Aorta (tissue), 5 donors: Measurements from ENCODE around the gene KPNB1. TPM values are rescaled to one million over a fixed set of nuclear protein-coding genes. Genes with fewer than 3 reads are reported as not detected.

Experiments
- ATAC-seq: fragments of 200-7000 bp; cut with Tn5 transposase; one replicate; pipeline ENCODE4 v1.9.1; 2022; ENCODE audit warnings: moderate library complexity; ENCODE audit not compliant: low FRiP score
- DNase-seq, 2 donors: peaks; one replicate each; pipeline ENCODE4 v3.0.0-alpha.2; 2020
- H3K27ac ChIP-seq, 2 donors: one replicate each; pipeline ENCODE4 v1.5.1; 2013; ENCODE audit warnings: low read length in 2 of 2, mild to moderate bottlenecking in 2 of 2, moderate library complexity in 2 of 2, control low read depth in 1 of 2, inconsistent platforms in 1 of 2, low read depth in 1 of 2
- H3K27me3 ChIP-seq, 2 donors: one replicate each; pipeline ENCODE4 v1.6.1; 2013; ENCODE audit warnings: control low read depth in 1 of 2, low read length in 1 of 2, mild to moderate bottlenecking in 1 of 2, moderate library complexity in 1 of 2; ENCODE audit not compliant: insufficient read depth in 2 of 2, control insufficient read depth in 1 of 2
- H3K36me3 ChIP-seq, 2 donors: one replicate each; pipeline ENCODE4 v1.6.1; 2013; ENCODE audit warnings: control low read depth in 1 of 2, low read length in 1 of 2, mild to moderate bottlenecking in 1 of 2; ENCODE audit not compliant: insufficient read depth in 2 of 2, control insufficient read depth in 1 of 2
- H3K4me1 ChIP-seq, 2 donors: one replicate each; pipeline ENCODE4 v1.6.1; 2013; ENCODE audit warnings: low read length in 2 of 2, control low read depth in 1 of 2, mild to moderate bottlenecking in 1 of 2, moderate library complexity in 1 of 2; ENCODE audit not compliant: insufficient read depth in 2 of 2, control insufficient read depth in 1 of 2
- H3K4me3 ChIP-seq, 2 donors: one replicate each; pipeline ENCODE4 v1.5.1; 2013; ENCODE audit warnings: low read length in 2 of 2, control low read depth in 1 of 2, mild to moderate bottlenecking in 1 of 2
- H3K9me3 ChIP-seq: one replicate; pipeline ENCODE4 v1.6.1; 2013; ENCODE audit warnings: mild to moderate bottlenecking, low read length; ENCODE audit not compliant: control insufficient read depth
- WGBS, 2 donors: extraction: QIAGEN DNeasy Blood & Tissue Kit; methylation state at CpG; one replicate each; pipeline ENCODE4 v1.1.7; 2013; 5-methylcytosine and 5-hydroxymethylcytosine counted together
- intact Hi-C, 2 donors: fragments of 100-400 bp; cut with DNase I; formaldehyde crosslinking; loops; one replicate each; pipeline versions ENCODE4 v1.14.2 to v1.15.0; 2022
- polyA plus RNA-seq, 2 donors: library from polyadenylated mRNA; stranded (reverse); fragments of 200-250 nt; gene quantifications; one replicate each; pipeline ENCODE4 v1.2.3, GENCODE V29; 2013
- total RNA-seq, 2 donors: library from RNA; stranded (reverse); fragmentation: NEBNext Ultra II Directional; extraction: Animal tissue kit (Norgen Biotek cat#: 25700); gene quantifications; one replicate each; pipeline ENCODE4 v1.2.1, GENCODE V29; 2021
- donor health status: healthy with polysubstance abuse.
- donor health status: Bipolar disorder and iron deficiency.
- donor health status: DM: no; HTN: no; CAD: no.
- donor health status: DM: no; HTN: no; CAD: no.
- donor health status: DM: yes; HTN: yes; CAD: no.

KPNB1 gene
- total and polyA plus RNA-seq, 4 donors, result 39.4 to 202 (median 115) TPM

DNA sequence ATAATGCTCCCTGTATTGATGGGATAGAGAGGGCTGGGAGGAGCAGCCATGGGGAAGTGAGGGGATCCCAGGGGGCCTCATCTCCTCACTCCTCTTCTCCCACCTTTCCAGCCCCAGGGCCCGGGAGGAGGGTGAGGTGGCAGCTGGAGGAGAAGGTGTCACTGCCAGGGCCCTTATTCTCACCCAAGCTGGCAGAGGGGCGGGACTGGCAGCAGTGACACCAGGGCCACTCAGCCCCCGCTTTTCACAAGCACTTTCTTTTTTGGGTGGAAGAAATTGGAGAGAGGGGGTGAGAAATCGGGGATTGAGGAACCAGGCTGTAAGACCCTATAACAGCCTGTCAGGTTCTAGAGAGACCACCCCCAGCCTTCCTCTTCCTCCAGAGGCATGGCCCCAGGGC lies 81.0 kb downstream of the KPNB1 start:
- H3K36me3 ChIP-seq, result no peaks in the 10 kb centered on the region
- intact Hi-C loops, result no loop called here
- no peak for ATAC-seq
- H3K27ac ChIP-seq, result no peak overlapping the region
- no peaks in the 10 kb centered on the region for H3K4me1 ChIP-seq
- peaks cover 0 to 1% of the 10 kb centered on the region in 2 donors for H3K27me3 ChIP-seq
- 89 to 91% methylated on average over 4 of the region's 4 CpGs for WGBS, 2 donors
- H3K9me3 ChIP-seq, result no peaks in the 10 kb centered on the region
- DNase-seq, result peak; percentile 27 to 57
- no peak overlapping the region for H3K4me3 ChIP-seq

DNA sequence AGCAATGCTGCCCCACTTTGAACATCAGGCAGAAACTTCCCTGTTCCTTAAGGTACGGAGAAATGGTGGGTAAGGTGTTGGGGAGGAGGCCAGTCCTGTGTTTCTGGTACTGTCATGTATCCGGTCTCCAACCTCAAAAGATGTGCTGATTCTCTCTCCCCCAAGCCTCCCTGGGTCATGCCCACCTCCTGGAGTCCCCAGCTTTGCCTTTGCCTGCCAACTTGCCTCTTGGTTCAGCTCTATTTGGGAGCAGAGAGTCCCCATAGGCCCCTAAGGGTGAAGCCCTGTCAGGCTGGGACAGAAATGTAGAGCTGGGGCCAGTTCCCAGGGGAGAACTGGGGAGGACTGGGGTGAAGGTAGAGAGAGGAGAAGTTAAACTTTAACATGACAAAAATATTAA lies 81.7 kb downstream of the KPNB1 start:
- Histone ChIP-seq H3K9me3 (no peaks in the 10 kb centered on the region), H3K27ac (no peak overlapping the region), H3K4me1 (no peaks in the 10 kb centered on the region), H3K4me3 (no peak overlapping the region), H3K27me3 (peaks cover 0 to 1% of the 10 kb centered on the region in 2 donors), H3K36me3 (no peaks in the 10 kb centered on the region)
- intact Hi-C loops, result no loop called here
- 81 to 84% methylated on average over 2 of the region's 2 CpGs for WGBS, 2 donors
- peak; percentile 6 to 15 for DNase-seq
- no peak for ATAC-seq

DNA sequence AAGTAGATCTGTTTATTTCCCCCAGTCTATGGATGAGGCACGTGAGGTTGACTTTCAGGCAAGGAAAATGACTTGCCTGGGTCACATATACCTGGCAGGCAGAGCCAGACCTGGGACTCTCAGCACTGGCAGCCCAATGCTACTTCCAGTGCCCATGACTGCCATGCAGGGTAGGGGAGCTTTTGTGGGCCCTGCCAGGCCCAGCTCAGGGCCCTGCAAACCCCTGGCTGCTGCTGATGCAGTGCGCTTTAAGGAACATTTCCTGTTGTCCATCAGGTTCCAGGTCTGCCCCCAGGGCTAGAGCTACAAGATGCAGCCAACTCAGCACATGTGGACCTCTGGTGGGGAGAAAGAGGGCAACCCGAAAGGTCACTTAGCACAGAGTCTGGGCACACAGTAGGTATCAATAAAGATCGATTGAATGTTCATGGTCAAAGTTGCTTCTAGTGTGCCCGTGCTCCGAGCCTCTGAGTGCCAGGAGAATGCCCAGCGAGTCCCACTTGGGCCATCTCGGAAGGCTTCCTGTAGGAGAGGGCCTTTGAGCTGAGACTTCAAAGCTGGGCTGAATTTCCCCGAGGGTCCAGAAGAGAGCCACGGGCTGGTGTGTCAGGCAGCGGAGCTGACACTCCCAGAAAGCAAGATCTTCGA lies 82.8 kb downstream of the KPNB1 start:
- no peak for ATAC-seq
- Histone ChIP-seq H3K4me3 (no peak overlapping the region), H3K27me3 (peaks cover 0 to 1% of the 10 kb centered on the region in 2 donors), H3K36me3 (no peaks in the 10 kb centered on the region), H3K9me3 (no peaks in the 10 kb centered on the region), H3K27ac (no peak overlapping the region), H3K4me1 (no peaks in the 10 kb centered on the region)
- 43 to 45% methylated on average over 11 to 12 of the region's 12 CpGs for WGBS, 2 donors
- intact Hi-C loops, result no loop called here
- DNase-seq, result peak; percentile 21 to 51

DNA sequence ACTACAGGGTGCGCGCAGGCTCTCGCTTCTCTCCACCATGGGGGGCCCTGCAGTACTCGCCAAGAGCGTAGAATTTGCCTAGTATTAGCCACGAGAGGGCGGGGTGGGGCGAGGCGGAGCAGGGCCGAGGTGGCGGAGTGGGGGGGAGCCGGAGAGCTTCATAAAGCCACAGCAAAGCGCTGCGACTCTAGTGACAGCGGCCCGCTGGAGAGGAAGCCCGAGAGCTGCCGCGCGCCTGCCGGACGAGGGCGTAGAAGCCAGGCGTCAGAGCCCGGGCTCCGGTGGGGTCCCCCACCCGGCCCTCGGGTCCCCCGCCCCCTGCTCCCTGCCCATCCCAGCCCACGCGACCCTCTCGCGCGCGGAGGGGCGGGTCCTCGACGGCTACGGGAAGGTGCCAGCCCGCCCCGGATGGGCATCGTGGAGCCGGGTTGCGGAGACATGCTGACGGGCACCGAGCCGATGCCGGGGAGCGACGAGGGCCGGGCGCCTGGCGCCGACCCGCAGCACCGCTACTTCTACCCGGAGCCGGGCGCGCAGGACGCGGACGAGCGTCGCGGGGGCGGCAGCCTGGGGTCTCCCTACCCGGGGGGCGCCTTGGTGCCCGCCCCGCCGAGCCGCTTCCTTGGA lies 83.4 kb downstream of the KPNB1 start, which contains the start of gene TBX21:
Gene TBX21, plus strand, starts transcription at position 190 of the 627 bp plus-strand sequence. Its CDS starts 219 bp downstream, at position 409.
- H3K4me1 ChIP-seq, result no peaks in the 10 kb centered on the region
- WGBS, 2 donors, result 1% methylated on average over 57 to 73 of the region's 73 CpGs
- no peaks in the 10 kb centered on the region for H3K36me3 ChIP-seq
- no peaks in the 10 kb centered on the region for H3K9me3 ChIP-seq
- intact Hi-C loops, result no loop called here
- DNase-seq, result peak; percentile 77 to 86
- no peak within 1 kb of the TSS for H3K27ac ChIP-seq
- peak within 1 kb of the TSS; percentile 2 to 35 for H3K4me3 ChIP-seq
- peak; percentile 59 for ATAC-seq
- H3K27me3 ChIP-seq, result peaks cover 0 to 1% of the 10 kb centered on the region in 2 donors

DNA sequence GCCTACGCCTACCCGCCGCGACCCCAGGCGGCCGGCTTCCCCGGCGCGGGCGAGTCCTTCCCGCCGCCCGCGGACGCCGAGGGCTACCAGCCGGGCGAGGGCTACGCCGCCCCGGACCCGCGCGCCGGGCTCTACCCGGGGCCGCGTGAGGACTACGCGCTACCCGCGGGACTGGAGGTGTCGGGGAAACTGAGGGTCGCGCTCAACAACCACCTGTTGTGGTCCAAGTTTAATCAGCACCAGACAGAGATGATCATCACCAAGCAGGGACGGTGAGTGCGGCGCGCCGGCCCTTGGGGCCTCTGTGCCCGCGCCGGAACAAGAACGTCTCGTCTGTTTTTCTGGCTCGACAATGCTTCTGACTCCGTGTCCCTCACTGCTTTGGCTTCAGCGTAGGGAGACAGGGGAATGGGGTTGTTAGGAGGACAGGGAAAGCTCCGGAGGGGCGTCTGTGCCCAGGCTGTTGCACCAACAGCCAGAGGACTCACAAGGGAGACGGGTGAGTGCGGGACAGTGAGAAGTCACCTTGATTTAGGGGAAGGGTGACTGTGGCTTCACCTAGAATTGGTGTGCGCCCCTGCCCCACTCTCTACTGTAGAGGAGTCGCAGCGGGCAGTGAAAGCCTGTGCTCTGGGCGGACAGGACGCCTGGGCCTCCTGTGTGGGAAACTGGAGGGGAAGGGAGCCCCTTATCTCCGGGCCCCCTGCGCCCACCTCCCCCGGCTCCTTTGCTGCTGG lies 84.1 kb downstream of the KPNB1 start:
- intact Hi-C loops, result no loop called here
- Histone ChIP-seq H3K4me1 (no peaks in the 10 kb centered on the region), H3K36me3 (no peaks in the 10 kb centered on the region), H3K9me3 (no peaks in the 10 kb centered on the region), H3K27me3 (peaks cover 0 to 1% of the 10 kb centered on the region in 2 donors), H3K27ac (no peak overlapping the region), H3K4me3 (peak overlapping the region in 1 of 2 donors; percentile 2)
- no peak for ATAC-seq
- WGBS, 2 donors, result 7% methylated on average over 59 to 60 of the region's 60 CpGs
- DNase-seq, result peak; percentile 42 to 74

DNA sequence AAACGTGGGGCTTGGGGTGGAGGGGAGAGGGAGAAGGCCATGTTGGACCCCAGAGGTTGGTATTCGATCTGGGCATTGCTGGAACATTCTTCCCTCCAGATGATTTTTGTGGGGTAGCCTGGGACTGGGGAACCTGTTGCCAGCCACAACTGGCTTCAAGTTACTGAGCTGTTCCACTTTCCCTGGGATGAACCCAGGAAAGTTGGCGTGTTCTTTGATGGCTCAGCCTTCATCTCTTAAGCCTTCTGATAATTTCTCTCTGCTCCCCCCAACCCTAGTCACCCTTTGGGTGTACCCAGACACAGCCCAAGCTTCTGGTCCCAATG lies 85.4 kb downstream of the KPNB1 start:
- no peak overlapping the region for H3K4me3 ChIP-seq
- ATAC-seq (no peak), DNase-seq (no peak)
- intact Hi-C loops, result no loop called here
- H3K36me3 ChIP-seq, result no peaks in the 10 kb centered on the region
- no peak overlapping the region for H3K27ac ChIP-seq
- no peaks in the 10 kb centered on the region for H3K9me3 ChIP-seq
- H3K27me3 ChIP-seq, result peaks cover 0 to 1% of the 10 kb centered on the region in 2 donors
- H3K4me1 ChIP-seq, result no peaks in the 10 kb centered on the region
- WGBS, 2 donors, result 80 to 81% methylated on average over 3 of the region's 3 CpGs

Other genes with a start within 250 kb of the KPNB1 start
- 100 to 1,000 TPM in 1 of 2 donors, 10 to 100 TPM in 1; 99.4 to 143 TPM for gene NPEPPS, start 118.8 kb upstream of the KPNB1 start, total RNA-seq
- 10 to 100 TPM; 22.5 to 68.1 TPM for gene NPEPPS, start 118.8 kb upstream of the KPNB1 start, polyA plus RNA-seq
- 10 to 100 TPM; 13.2 to 20.2 TPM for gene TBKBP1, start 44.2 kb downstream of the KPNB1 start, total RNA-seq
- 10 to 100 TPM in 1 of 2 donors, 1 to 10 TPM in 1; 9.3 to 16.2 TPM for gene TBKBP1, start 44.2 kb downstream of the KPNB1 start, polyA plus RNA-seq
- gene TBX21, start 83.3 kb downstream of the KPNB1 start, total RNA-seq, result under 1 TPM; 0.39 to 0.99 TPM
- not detected for gene TBX21, start 83.3 kb downstream of the KPNB1 start, polyA plus RNA-seq
- 10 to 100 TPM; 10.7 to 21.1 TPM for gene OSBPL7, start 171.9 kb downstream of the KPNB1 start, total RNA-seq
- gene OSBPL7, start 171.9 kb downstream of the KPNB1 start, polyA plus RNA-seq, result 10 to 100 TPM in 1 of 2 donors, 1 to 10 TPM in 1; 8.9 to 20.1 TPM
- gene MRPL10, start 181.6 kb downstream of the KPNB1 start, total RNA-seq, result 10 to 100 TPM; 21.6 to 28.6 TPM
- gene MRPL10, start 181.6 kb downstream of the KPNB1 start, polyA plus RNA-seq, result 10 to 100 TPM; 34.4 to 42.2 TPM
- gene LRRC46, start 181.8 kb downstream of the KPNB1 start, total RNA-seq, result under 1 TPM in 1 of 2 donors, not detected in 1; 0.51 TPM
- gene LRRC46, start 181.8 kb downstream of the KPNB1 start, polyA plus RNA-seq, result under 1 TPM in 1 of 2 donors, not detected in 1; 0.87 TPM
- gene SCRN2, start 191.4 kb downstream of the KPNB1 start, total RNA-seq, result 10 to 100 TPM; 19.3 to 37.6 TPM
- gene SCRN2, start 191.4 kb downstream of the KPNB1 start, polyA plus RNA-seq, result 10 to 100 TPM; 21.2 to 64.1 TPM
- under 1 TPM; 0.78 to 0.81 TPM for gene SP6, start 201.2 kb downstream of the KPNB1 start, total RNA-seq
- gene SP6, start 201.2 kb downstream of the KPNB1 start, polyA plus RNA-seq, result under 1 TPM in 1 of 2 donors, not detected in 1; 0.25 TPM
- 10 to 100 TPM; 14.3 to 18.0 TPM for gene SP2, start 246.3 kb downstream of the KPNB1 start, total RNA-seq
- gene SP2, start 246.3 kb downstream of the KPNB1 start, polyA plus RNA-seq, result 10 to 100 TPM in 1 of 2 donors, 1 to 10 TPM in 1; 7.5 to 12.0 TPM